Activated CD8-positive, alpha-beta memory T cell treated with anti-CD3 and anti-CD28 coated beads, Interleukin-2, amount 10 ng/mL, durations not matched to agents 7 days and 5 days (primary cell): ENCODE measurements around the gene TGFBR3. TPM values are rescaled to one million over a fixed set of nuclear protein-coding genes. Genes with fewer than 3 reads are reported as not detected.
"Not testable (repeated sequence)": the region's sequence is repeated elsewhere in the genome, so short reads cannot be mapped to it uniquely, and the experiment has no call there.

Experiments
- ATAC-seq: fragments of 150-1000 bp; cut with Tn5 transposase; one replicate; pipeline ENCODE4 v1.10.0; 2021; ENCODE audit warnings: moderate library complexity
- CTCF ChIA-PET: fragments of 350-600 bp; sonication (Branson Sonifier 250); formaldehyde crosslinking; loops from one replicate; lab custom pipeline; 2021; ENCODE audit warnings: antibody characterized with exemption; lab: Charles Lee
- DNase-seq: peaks from one replicate; pipeline ENCODE4 v3.0.0-alpha.2; 2020
- H3K27ac Mint-ChIP-seq: one replicate; pipeline ENCODE4 v1.8.0; 2021; ENCODE audit warnings: mild to moderate bottlenecking, mixed read lengths
- H3K27me3 Mint-ChIP-seq: one replicate; pipeline ENCODE4 v1.8.0; 2021; ENCODE audit warnings: mixed read lengths
- H3K36me3 Mint-ChIP-seq: one replicate; pipeline ENCODE4 v1.8.0; 2021; ENCODE audit warnings: mild to moderate bottlenecking, mixed read lengths
- H3K4me1 Mint-ChIP-seq: one replicate; pipeline ENCODE4 v1.8.0; 2021; ENCODE audit warnings: mixed read lengths
- H3K4me3 Mint-ChIP-seq: one replicate; pipeline ENCODE4 v1.8.0; 2021; ENCODE audit warnings: mild to moderate bottlenecking, moderate library complexity, mixed read lengths
- H3K9me3 Mint-ChIP-seq: one replicate; pipeline ENCODE4 v1.8.0; 2022; ENCODE audit warnings: low read depth, mixed read lengths
- total RNA-seq, 2 experiments: library from RNA; stranded (reverse); gene quantifications; one replicate each; pipeline ENCODE4 v1.2.3, GENCODE V29; 2021

TGFBR3 gene
- total RNA-seq, 2 experiments from 2014 or later = 10.4 to 25.8 TPM

DNA sequence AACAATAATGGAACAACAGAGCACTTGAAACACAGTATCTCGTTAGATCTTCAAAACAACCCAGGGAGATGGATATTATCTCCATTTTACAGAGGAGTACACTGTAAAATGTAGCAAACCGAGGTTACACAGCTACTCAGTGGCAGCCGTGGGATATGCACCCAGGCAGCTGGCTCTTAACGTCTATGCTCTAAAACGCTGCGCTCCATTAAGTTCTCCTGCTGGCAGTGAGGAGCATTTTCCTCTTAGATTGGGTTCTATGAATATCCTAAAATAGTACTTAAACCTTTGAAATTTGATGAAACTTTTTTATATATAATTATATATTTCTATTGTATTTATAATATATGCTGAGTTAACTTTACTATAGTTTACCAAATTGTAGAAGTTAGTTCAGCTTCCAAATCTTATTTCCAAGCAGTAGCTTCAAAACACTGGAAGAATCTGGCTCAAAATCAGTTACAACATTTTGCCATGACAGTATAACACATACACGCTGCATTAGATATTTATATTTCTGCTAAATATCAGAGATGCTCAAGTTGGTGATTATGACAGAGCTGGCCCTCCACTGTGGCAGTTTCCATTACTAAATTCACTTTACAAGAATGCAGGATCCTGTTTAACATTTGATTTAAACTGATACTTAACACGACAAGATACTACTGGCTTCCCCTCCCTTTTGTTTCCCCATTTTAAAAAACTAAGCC, 49.5 kb downstream of the TGFBR3 start:
- no peak overlapping the region for H3K4me3 Mint-ChIP-seq
- H3K27ac Mint-ChIP-seq = no peak overlapping the region
- no peaks in the 10 kb centered on the region for H3K9me3 Mint-ChIP-seq
- no peak for ATAC-seq
- H3K36me3 Mint-ChIP-seq = no peaks in the 10 kb centered on the region
- DNase-seq = no peak
- CTCF ChIA-PET = no interaction called here
- H3K27me3 Mint-ChIP-seq = no peaks in the 10 kb centered on the region
- no peaks in the 10 kb centered on the region for H3K4me1 Mint-ChIP-seq

DNA sequence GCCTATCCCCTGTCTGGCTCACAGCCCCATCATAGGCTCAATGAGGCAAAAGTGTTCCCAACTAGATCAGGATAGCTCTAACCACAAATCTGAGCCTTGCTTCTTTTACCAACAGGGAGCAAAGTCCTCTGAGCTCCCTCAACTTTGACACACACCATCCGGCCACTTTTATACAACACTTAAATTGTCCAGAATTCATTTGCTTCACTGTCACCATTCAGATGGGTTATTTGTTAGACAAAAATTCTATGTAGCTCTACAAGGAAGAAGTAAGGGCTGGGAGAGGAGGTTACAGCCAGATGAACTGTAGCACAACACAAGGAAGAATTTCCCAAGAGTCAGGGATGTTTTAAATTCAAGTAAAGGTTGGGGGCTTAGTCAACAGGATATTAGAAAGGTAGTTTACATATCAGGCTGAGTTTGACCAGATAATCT, 50.8 kb downstream of the TGFBR3 start:
- peaks cover 11% of the 10 kb centered on the region for H3K4me1 Mint-ChIP-seq
- no peak for DNase-seq
- H3K36me3 Mint-ChIP-seq = no peaks in the 10 kb centered on the region
- no peaks in the 10 kb centered on the region for H3K27me3 Mint-ChIP-seq
- CTCF ChIA-PET = interaction anchor here (1.0 kb wide), 1 partner anchor 9 kb away, joined by 5 read pairs; no protein-coding TSS in a partner anchor
- H3K4me3 Mint-ChIP-seq = no peak overlapping the region
- H3K9me3 Mint-ChIP-seq = no peaks in the 10 kb centered on the region
- H3K27ac Mint-ChIP-seq = no peak overlapping the region
- ATAC-seq = no peak

DNA sequence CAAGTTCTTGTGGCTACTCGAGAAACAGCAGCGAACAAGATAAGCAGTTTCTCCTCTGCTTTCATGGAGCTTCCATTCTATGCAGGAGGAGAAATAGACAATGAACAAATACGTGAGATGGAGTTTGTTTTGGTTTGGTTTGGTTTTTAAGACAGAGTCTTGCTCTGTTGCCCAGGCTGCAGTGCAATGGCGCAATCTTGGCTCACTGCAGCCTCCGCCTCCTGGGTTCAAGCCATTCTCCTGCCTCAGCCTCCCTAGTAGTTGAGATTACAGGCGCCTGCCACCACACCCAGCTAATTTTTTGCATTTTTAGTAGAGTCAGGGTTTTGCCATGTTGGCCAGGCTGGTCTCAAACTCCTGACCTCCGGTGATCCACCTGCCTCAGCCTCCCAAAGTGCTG, 51.4 kb downstream of the TGFBR3 start:
- H3K27ac Mint-ChIP-seq, DNase-seq, CTCF ChIA-PET, H3K36me3 Mint-ChIP-seq, ATAC-seq, H3K27me3 Mint-ChIP-seq, H3K9me3 Mint-ChIP-seq, H3K4me3 Mint-ChIP-seq: not testable (repeated sequence)
- peaks cover 13% of the 10 kb centered on the region for H3K4me1 Mint-ChIP-seq

DNA sequence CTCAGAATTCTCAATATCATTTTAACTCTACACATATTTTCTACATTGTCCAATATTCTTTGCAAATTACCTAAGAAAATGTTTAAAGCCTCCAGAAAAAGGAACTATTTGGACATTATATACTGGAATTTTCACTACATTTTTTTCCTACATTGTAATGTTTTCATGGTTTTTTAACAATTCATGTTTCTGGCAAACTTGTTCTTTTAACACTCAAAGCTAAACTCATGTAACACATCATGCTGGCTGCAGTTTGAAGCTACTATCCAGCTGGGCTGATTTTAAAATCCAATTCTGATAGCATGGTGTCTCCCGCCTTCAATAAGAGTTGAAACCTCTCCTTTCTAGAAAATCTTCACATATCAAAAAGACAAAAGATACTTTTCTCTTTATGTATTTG, 52.0 kb downstream of the TGFBR3 start:
- DNase-seq = no peak
- Mint-ChIP-seq H3K9me3 (no peaks in the 10 kb centered on the region), H3K4me1 (peaks cover 13% of the 10 kb centered on the region), H3K27ac (no peak overlapping the region), H3K36me3 (no peaks in the 10 kb centered on the region), H3K4me3 (no peak overlapping the region), H3K27me3 (no peaks in the 10 kb centered on the region)
- ATAC-seq = no peak
- CTCF ChIA-PET = no interaction called here

DNA sequence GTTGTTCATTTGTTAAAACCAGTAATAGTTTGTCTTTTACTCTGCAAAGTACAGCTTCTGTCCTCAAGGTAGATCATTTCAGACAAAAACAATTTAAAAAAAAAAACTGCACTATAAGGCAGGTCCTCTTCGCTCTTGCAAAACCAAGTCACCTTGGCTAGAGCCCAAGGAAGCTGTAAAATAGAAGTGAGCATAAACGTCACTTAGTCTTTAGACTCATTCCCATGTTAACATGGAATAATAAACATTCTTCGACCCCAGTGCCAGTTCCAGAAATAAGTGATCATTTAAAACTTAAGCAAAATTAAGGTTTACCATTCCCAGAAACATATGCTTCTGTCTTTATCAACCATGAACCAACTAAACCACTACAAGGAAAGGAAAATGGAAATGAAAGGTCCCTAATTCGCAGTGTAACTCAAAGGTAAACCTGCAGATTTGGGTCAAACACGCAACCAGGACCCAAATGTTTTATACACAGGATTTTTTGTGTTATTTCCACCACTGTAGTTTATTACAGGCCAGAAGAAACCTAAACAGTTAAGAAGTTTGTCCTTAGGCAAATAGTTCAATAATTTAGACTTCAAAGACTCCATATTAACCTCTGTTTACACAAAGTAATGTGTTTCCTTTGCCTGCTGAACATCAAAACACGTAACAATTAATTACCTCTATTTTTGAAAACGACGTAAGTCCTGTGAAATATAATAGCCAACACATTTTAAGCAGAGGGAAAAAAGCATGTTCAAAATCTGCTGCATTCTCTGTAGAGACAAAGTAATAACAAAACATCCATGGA, 54.6 kb downstream of the TGFBR3 start:
- no peaks in the 10 kb centered on the region for H3K27me3 Mint-ChIP-seq
- CTCF ChIA-PET = no interaction called here
- H3K27ac Mint-ChIP-seq = no peak overlapping the region
- no peak overlapping the region for H3K4me3 Mint-ChIP-seq
- no peaks in the 10 kb centered on the region for H3K36me3 Mint-ChIP-seq
- H3K4me1 Mint-ChIP-seq = peaks cover 13% of the 10 kb centered on the region
- DNase-seq (no peak), ATAC-seq (no peak)
- H3K9me3 Mint-ChIP-seq = no peaks in the 10 kb centered on the region

DNA sequence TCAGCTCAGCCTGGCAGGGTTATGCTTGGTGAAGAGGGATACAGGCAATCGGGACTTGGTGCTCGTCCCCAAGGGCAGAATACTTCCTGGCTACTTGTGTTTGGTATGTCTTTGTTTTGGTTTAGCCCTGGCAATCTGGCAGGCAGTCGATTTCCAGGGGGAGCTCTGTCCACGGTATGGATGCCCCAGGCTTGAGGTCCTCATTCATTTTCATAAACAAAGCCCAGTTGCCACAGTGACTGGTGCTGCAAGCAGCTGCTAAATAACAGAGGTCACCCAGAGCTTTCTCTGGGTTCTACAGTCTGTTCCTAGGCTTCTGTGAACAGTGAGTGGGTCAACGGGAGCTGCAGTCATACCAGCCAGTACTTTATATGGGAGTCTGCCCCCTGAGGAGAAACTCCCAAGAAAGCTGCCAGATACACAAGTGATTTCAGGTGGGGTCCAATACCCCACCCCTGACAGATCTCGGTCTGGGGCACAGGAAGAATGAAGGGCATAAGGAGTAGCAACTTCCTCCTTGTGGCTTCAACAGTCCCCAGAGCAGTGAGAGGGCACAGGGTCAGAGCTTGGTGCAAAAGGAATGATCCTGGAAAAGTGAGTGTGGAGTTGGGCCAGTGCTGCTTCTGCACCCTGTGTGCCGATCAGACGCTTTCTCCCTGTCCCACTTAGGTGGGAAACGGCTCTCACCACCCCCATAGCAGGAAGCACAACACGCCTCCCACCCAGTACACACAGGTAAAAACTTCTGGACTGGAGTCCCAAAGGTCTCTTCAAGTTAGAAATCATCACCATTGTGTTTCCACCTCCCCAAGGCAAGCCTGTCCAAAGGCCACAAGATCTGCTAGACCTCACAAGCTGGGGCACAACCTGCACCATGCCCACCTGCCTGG, 55.5 kb downstream of the TGFBR3 start:
- no peaks in the 10 kb centered on the region for H3K27me3 Mint-ChIP-seq
- H3K4me1 Mint-ChIP-seq = peaks cover 13% of the 10 kb centered on the region
- CTCF ChIA-PET = no interaction called here
- no peak for ATAC-seq
- no peaks in the 10 kb centered on the region for H3K9me3 Mint-ChIP-seq
- DNase-seq = no peak
- H3K27ac Mint-ChIP-seq = no peak overlapping the region
- no peaks in the 10 kb centered on the region for H3K36me3 Mint-ChIP-seq
- no peak overlapping the region for H3K4me3 Mint-ChIP-seq

DNA sequence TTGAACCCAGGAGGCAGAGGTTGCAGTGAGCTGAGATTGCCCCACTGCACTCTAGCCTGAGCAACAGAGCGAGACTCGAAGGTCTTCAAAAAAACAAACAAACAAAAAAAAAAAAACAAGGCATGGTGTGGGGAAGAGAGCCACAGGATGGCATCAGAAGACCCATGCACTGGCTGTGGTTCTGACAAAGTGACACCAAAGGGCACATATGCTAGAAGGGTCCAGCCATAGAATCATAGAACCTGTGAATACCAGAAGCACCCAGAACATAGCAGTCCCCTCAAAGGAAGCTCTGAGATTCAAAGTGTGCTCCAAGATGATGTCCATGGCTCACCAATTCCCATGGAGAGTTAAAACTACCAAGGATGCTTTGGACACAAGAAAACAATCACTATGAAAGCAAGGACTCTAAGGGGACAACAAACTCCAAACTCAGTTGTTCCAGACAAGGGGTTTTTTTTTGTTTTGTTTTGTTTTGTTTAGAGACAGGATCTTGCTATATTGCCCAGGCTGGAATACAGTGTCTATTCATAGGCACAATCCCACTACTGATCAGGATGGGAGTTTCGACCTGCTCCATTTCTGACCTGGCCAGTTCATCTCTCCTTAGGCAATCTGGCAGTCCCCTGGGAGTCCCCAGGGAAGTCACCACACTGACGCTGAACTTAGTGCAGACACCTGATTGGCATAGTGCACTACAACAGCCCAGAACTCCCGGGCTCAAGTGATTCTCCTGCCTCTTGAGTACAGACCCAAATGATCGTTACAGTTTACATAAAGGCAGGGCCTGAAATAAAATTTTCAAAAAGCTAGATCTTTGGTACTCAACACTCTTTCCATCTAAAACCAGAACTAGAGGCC, 56.4 kb downstream of the TGFBR3 start:
- CTCF ChIA-PET = no interaction called here
- no peak for ATAC-seq
- no peaks in the 10 kb centered on the region for H3K36me3 Mint-ChIP-seq

DNA sequence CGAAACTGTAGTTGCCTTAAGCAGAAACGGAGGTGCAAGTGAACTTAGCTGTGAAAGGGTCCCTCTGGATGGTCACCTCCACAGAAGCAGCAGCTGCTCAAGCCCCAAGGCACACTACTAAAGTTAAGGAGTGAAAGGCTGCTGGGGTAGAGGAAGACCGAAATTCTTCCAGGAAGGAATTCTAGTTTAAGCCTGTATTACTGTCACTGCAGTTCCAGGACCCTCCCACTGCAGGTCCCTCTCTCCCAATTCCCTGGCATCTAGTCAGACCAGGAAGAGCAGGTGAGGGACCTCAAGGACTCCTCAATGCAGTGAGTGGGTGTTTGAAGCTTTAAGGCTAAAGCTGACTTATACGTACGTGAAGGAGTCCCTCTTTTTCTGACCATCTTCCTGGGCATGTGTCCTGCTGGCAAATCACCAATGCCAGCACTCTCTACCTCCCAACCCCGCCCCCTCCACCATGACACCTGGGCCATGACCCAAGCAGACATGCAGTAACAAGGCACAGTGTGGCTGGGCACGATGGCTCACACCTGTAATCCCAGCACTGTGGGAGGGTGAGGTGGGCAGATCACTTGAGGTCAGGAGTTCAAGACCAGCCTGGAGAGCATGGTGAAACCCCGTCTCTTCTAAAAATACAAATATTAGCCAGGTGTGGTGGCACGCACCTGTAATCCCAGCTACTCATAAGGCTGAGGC, 57.2 kb downstream of the TGFBR3 start:
- no peak for DNase-seq
- H3K4me1 Mint-ChIP-seq = peaks cover 13% of the 10 kb centered on the region
- H3K27me3 Mint-ChIP-seq = no peaks in the 10 kb centered on the region
- H3K36me3 Mint-ChIP-seq = no peaks in the 10 kb centered on the region
- no peak overlapping the region for H3K4me3 Mint-ChIP-seq
- H3K9me3 Mint-ChIP-seq = no peaks in the 10 kb centered on the region
- CTCF ChIA-PET = interaction anchor here (0.7 kb wide), 1 partner anchor 58 kb away, joined by 3 read pairs; the partner anchor contains the start of gene TGFBR3
- ATAC-seq = no peak
- no peak overlapping the region for H3K27ac Mint-ChIP-seq

More for the DNA sequence above, 56.4 kb downstream of the TGFBR3 start:
- H3K27ac Mint-ChIP-seq = no peak overlapping the region
- DNase-seq = no peak
- H3K4me3 Mint-ChIP-seq = no peak overlapping the region
- H3K9me3 Mint-ChIP-seq = no peaks in the 10 kb centered on the region
- no peaks in the 10 kb centered on the region for H3K27me3 Mint-ChIP-seq
- peaks cover 13% of the 10 kb centered on the region for H3K4me1 Mint-ChIP-seq

DNA sequence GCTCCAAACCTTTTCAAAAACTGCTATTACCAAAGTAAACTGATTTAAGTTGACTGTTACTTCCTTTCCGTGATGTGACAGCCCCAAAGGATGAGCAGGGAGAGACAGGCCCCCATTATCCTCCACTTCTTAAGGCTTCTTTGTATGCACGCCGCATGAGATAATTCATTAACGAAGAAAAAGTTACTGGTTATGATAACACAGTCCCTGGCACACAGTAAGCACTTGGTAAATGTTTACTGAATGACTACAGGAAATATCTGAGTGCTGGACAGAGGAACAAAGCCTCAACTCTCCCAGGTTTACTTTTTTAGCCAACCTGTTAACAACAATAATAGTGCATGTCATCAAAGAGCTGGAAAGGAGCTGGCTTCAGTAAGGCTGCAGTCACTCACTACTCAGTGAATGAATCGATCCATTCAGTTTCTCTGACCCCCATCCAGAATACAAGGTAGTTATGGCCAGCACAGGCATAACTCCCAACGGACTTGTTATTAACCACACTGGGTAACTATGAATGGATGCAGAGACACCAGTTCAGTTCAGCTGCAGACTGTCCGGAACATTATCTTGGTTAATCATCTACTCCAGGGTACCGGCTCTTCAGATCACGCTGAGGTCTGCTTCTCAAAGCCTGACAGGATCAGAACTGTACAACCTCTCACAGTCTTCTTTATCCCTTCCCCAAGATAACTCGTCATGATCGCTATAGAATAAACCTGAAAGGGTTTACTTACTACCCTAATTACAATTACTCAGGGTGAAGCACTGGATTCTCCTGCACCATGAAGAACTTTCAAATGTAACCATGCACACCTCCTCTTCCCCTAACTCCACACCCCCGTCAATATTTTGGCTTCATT, 58.3 kb downstream of the TGFBR3 start:
- no peak for ATAC-seq

DNA sequence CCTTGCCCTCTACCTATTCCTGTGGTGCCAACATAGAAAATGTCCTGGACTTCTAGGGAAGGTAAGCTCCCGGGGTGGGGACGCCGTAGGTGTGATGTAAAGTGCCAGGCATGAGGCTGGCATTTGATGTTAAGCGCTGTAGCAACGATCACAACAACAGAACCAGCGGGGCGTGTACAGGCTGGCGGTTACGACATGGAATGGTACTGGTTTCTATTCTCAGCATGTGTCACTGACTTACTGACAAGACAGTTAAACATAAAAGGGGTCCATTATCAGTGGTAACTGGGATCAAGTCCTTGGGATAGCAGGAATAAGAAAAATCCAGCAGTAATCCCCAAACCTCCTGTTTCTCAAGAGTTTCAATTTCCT, 58.9 kb downstream of the TGFBR3 start:
- Mint-ChIP-seq H3K27ac (no peak overlapping the region), H3K27me3 (no peaks in the 10 kb centered on the region), H3K4me3 (no peak overlapping the region), H3K36me3 (no peaks in the 10 kb centered on the region), H3K9me3 (no peaks in the 10 kb centered on the region), H3K4me1 (peaks cover 16% of the 10 kb centered on the region)
- DNase-seq = no peak
- ATAC-seq = no peak
- CTCF ChIA-PET = no interaction called here

More for the DNA sequence above, 58.3 kb downstream of the TGFBR3 start:
- no peaks in the 10 kb centered on the region for H3K27me3 Mint-ChIP-seq
- CTCF ChIA-PET = no interaction called here
- DNase-seq = no peak
- no peak overlapping the region for H3K4me3 Mint-ChIP-seq
- no peaks in the 10 kb centered on the region for H3K36me3 Mint-ChIP-seq
- H3K27ac Mint-ChIP-seq = no peak overlapping the region
- no peaks in the 10 kb centered on the region for H3K9me3 Mint-ChIP-seq
- peaks cover 13% of the 10 kb centered on the region for H3K4me1 Mint-ChIP-seq

DNA sequence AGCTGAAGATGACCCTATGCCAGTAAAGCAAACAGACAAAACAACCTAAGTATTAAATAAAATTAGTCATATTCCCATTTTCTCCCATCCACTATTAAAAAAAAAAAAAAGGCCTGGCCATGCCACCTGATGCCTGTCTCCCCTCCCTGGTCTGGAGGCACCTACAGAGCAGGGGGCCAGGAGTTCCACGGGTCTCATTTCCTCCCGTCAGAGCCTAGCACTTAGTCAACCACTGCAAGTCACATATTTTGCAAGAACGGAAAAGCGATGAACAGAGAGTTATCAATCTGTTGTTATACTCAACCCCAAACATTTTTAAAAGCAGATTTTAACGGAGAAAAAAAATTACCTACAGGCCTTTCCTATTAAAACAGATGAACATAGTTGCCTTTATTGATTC, 59.3 kb downstream of the TGFBR3 start:
- CTCF ChIA-PET = interaction anchor here (1.5 kb wide), 1 partner anchor 9 kb away, joined by 5 read pairs; no protein-coding TSS in a partner anchor
- H3K36me3 Mint-ChIP-seq = no peaks in the 10 kb centered on the region
- peaks cover 18% of the 10 kb centered on the region for H3K4me1 Mint-ChIP-seq
- no peaks in the 10 kb centered on the region for H3K27me3 Mint-ChIP-seq
- H3K9me3 Mint-ChIP-seq = no peaks in the 10 kb centered on the region
- no peak for ATAC-seq
- no peak for DNase-seq
- H3K4me3 Mint-ChIP-seq = no peak overlapping the region
- H3K27ac Mint-ChIP-seq = no peak overlapping the region
